ENCODE data around the gene CCL13. TPM values are rescaled to one million over a fixed set of nuclear protein-coding genes. Genes with fewer than 3 reads are reported as not detected.

Gene CCL13
- total RNA-seq, 2 experiments from 2014 or later = not detected

GRCh38 chr17:34366010-34366409 lies 9.7 kb downstream of the CCL13 start:
- ChIA-PET POLR2A (no interaction called here), CTCF (no interaction called here)
- peaks cover 34% of the 10 kb centered on the region for H3K27me3 Mint-ChIP-seq
- no peak for DNase-seq
- no peaks in the 10 kb centered on the region for H3K9me3 Mint-ChIP-seq
- H3K4me1 Mint-ChIP-seq = peaks cover 51% of the 10 kb centered on the region
- H3K36me3 Mint-ChIP-seq (ENCODE audit: low read depth) = no peaks in the 10 kb centered on the region
- H3K4me3 Mint-ChIP-seq = no peak overlapping the region
- H3K27ac Mint-ChIP-seq = no peak overlapping the region

GRCh38 chr17:34366529-34367107 lies 10.3 kb downstream of the CCL13 start:
- Mint-ChIP-seq H3K27ac (no peak overlapping the region), H3K4me1 (peaks cover 55% of the 10 kb centered on the region), H3K4me3 (no peak overlapping the region), H3K27me3 (peaks cover 32% of the 10 kb centered on the region), H3K9me3 (no peaks in the 10 kb centered on the region), H3K36me3 (ENCODE audit: low read depth) (no peaks in the 10 kb centered on the region)
- ChIA-PET POLR2A (no interaction called here), CTCF (no interaction called here)
- no peak for DNase-seq

- peaks cover 56% of the 10 kb centered on the region for H3K4me1 Mint-ChIP-seq
- no peak overlapping the region for H3K4me3 Mint-ChIP-seq
- no peaks in the 10 kb centered on the region for H3K9me3 Mint-ChIP-seq
- H3K27ac Mint-ChIP-seq = no peak overlapping the region
- CTCF ChIA-PET = no interaction called here
- H3K27me3 Mint-ChIP-seq = peaks cover 26% of the 10 kb centered on the region
- H3K36me3 Mint-ChIP-seq (ENCODE audit: low read depth) = no peaks in the 10 kb centered on the region
- POLR2A ChIA-PET = interaction anchor here (1.1 kb wide), 1 partner anchor 10 kb away, joined by 4 read pairs; no protein-coding TSS in a partner anchor
- DNase-seq = no peak
These were observed 11.4 kb downstream of the CCL13 start for GRCh38 chr17:34367486-34368195.

GRCh38 chr17:34368196-34368945 lies 12.1 kb downstream of the CCL13 start:
- ChIA-PET POLR2A (interaction anchor here (1.1 kb wide), 2 partner anchors 9 to 21 kb away, joined by 3 to 4 read pairs; no protein-coding TSS in a partner anchor), CTCF (interaction anchor here (1.2 kb wide), 1 partner anchor 168 kb away, joined by 6 read pairs; no protein-coding TSS in a partner anchor)
- Mint-ChIP-seq H3K36me3 (ENCODE audit: low read depth) (no peaks in the 10 kb centered on the region), H3K9me3 (no peaks in the 10 kb centered on the region), H3K4me3 (no peak overlapping the region), H3K4me1 (peaks cover 52% of the 10 kb centered on the region), H3K27ac (no peak overlapping the region), H3K27me3 (peaks cover 20% of the 10 kb centered on the region)
- DNase-seq = no peak

GRCh38 chr17:34368946-34369500 lies 12.7 kb downstream of the CCL13 start:
- ChIA-PET POLR2A (interaction anchor here (1.1 kb wide), 2 partner anchors 8 to 20 kb away, joined by 3 to 4 read pairs; no protein-coding TSS in a partner anchor), CTCF (interaction anchor here (1.2 kb wide), 1 partner anchor 168 kb away, joined by 6 read pairs; no protein-coding TSS in a partner anchor)
- Mint-ChIP-seq H3K27ac (no peak overlapping the region), H3K4me3 (no peak overlapping the region), H3K4me1 (peaks cover 49% of the 10 kb centered on the region), H3K27me3 (peaks cover 24% of the 10 kb centered on the region), H3K9me3 (no peaks in the 10 kb centered on the region), H3K36me3 (ENCODE audit: low read depth) (no peaks in the 10 kb centered on the region)
- DNase-seq = no peak

GRCh38 chr17:34369571-34369970 lies 13.3 kb downstream of the CCL13 start:
- no peak for DNase-seq
- ChIA-PET POLR2A (no interaction called here), CTCF (interaction anchor here (1.2 kb wide), 1 partner anchor 169 kb away, joined by 6 read pairs; no protein-coding TSS in a partner anchor)
- H3K4me1 Mint-ChIP-seq = peaks cover 46% of the 10 kb centered on the region
- H3K27me3 Mint-ChIP-seq = peaks cover 23% of the 10 kb centered on the region
- H3K36me3 Mint-ChIP-seq (ENCODE audit: low read depth) = no peaks in the 10 kb centered on the region
- no peak overlapping the region for H3K4me3 Mint-ChIP-seq
- H3K27ac Mint-ChIP-seq = no peak overlapping the region
- H3K9me3 Mint-ChIP-seq = no peaks in the 10 kb centered on the region

GRCh38 chr17:34370376-34370996 lies 14.2 kb downstream of the CCL13 start:
- DNase-seq = no peak
- H3K4me1 Mint-ChIP-seq = peaks cover 38% of the 10 kb centered on the region
- no peaks in the 10 kb centered on the region for H3K36me3 Mint-ChIP-seq (ENCODE audit: low read depth)
- H3K9me3 Mint-ChIP-seq = no peaks in the 10 kb centered on the region
- H3K27me3 Mint-ChIP-seq = peaks cover 20% of the 10 kb centered on the region
- CTCF ChIA-PET = interaction anchor here (2.7 kb wide), 1 partner anchor 8 kb away, joined by 16 read pairs; the partner anchor contains the start of gene CCL1
- no peak overlapping the region for H3K27ac Mint-ChIP-seq
- POLR2A ChIA-PET = no interaction called here
- H3K4me3 Mint-ChIP-seq = no peak overlapping the region

GRCh38 chr17:34370997-34371395 lies 14.7 kb downstream of the CCL13 start:
- Mint-ChIP-seq H3K27me3 (peaks cover 21% of the 10 kb centered on the region), H3K27ac (no peak overlapping the region), H3K9me3 (no peaks in the 10 kb centered on the region), H3K4me1 (peaks cover 33% of the 10 kb centered on the region), H3K36me3 (ENCODE audit: low read depth) (no peaks in the 10 kb centered on the region), H3K4me3 (no peak overlapping the region)
- no peak for DNase-seq
- ChIA-PET CTCF (interaction anchor here (2.7 kb wide), 1 partner anchor 9 kb away, joined by 16 read pairs; the partner anchor contains the start of gene CCL1), POLR2A (no interaction called here)

- no peaks in the 10 kb centered on the region for H3K9me3 Mint-ChIP-seq
- H3K4me3 Mint-ChIP-seq = no peak overlapping the region
- no peaks in the 10 kb centered on the region for H3K36me3 Mint-ChIP-seq (ENCODE audit: low read depth)
- H3K4me1 Mint-ChIP-seq = peaks cover 28% of the 10 kb centered on the region
- ChIA-PET POLR2A (no interaction called here), CTCF (interaction anchor here (2.7 kb wide), 1 partner anchor 9 kb away, joined by 16 read pairs; the partner anchor contains the start of gene CCL1)
- peaks cover 16% of the 10 kb centered on the region for H3K27me3 Mint-ChIP-seq
- H3K27ac Mint-ChIP-seq = no peak overlapping the region
- DNase-seq = no peak
These were observed 15.3 kb downstream of the CCL13 start for GRCh38 chr17:34371405-34372100.

- no peaks in the 10 kb centered on the region for H3K36me3 Mint-ChIP-seq (ENCODE audit: low read depth)
- POLR2A ChIA-PET = no interaction called here
- H3K27ac Mint-ChIP-seq = no peak overlapping the region
- peaks cover 16% of the 10 kb centered on the region for H3K27me3 Mint-ChIP-seq
- H3K9me3 Mint-ChIP-seq = no peaks in the 10 kb centered on the region
- peaks cover 45% of the 10 kb centered on the region for H3K4me1 Mint-ChIP-seq
- CTCF ChIA-PET = interaction anchor here (4.6 kb wide), 1 partner anchor 13 kb away, joined by 30 read pairs; the partner anchor contains the start of gene CCL1
- DNase-seq = no peak
- H3K4me3 Mint-ChIP-seq = no peak overlapping the region
These were observed 18.2 kb downstream of the CCL13 start for GRCh38 chr17:34374457-34374856.

GRCh38 chr17:34375426-34375997 lies 19.2 kb downstream of the CCL13 start:
- no peak for DNase-seq
- H3K27me3 Mint-ChIP-seq = peaks cover 16% of the 10 kb centered on the region
- ChIA-PET POLR2A (no interaction called here), CTCF (interaction anchor here (0.7 to 4.6 kb wide), 2 partner anchors 14 to 18 kb away, joined by 3 to 30 read pairs; partner anchors contain the start of gene CCL1)
- H3K4me1 Mint-ChIP-seq = peaks cover 49% of the 10 kb centered on the region
- no peak overlapping the region for H3K27ac Mint-ChIP-seq
- H3K36me3 Mint-ChIP-seq (ENCODE audit: low read depth) = no peaks in the 10 kb centered on the region
- H3K4me3 Mint-ChIP-seq = no peak overlapping the region
- H3K9me3 Mint-ChIP-seq = no peaks in the 10 kb centered on the region
